ENCODE measurements around the gene ARL5A.
A peak's percentile ranks its signal among the peaks of the same experiment; 100 is the strongest.

ARL5A gene

GRCh38 chr2:151841047-151841424 is 12.8 kb upstream of the ARL5A start:
- no peak for DNase-seq (ENCODE audit: low read depth in 2 of 3, low spot score in 2 of 3)

DNA sequence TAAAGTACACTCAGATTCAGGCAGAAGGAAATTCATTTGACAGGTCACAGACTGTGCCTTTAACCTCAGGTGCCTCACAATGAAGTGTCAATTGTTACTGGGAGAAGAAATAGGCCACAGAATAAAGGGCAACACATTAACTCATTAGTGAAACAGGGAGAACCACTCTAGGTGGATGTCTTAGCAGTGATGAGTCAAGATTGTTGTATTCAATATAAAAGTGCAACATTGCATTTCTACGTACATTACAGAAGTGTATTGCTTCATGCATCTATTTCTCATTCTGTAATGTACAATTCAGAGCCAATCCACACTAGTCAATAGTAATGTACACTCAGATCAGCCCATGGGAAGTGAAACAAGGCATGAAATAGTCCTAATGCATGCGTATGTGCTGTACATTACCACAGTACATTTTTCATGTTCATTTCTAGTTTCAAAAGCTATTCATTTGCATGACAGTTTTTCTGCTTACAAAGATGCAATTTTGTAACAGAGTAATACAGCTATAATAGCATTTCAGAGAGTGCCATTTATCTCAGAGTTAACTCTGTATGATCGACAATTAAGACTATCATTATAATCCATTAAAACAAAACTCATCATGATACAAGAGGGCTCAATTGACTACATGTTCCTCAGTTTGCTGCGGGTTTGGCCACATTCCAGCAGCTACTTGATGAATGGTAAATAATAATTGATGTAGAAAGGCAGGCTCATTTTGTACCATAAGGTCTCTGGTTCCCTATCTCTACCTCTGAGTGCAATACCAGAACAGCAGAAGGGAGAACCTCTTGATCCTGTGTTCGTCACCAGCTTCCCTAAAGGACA is 12.2 kb upstream of the ARL5A start:
- no peak for DNase-seq (ENCODE audit: low read depth in 2 of 3, low spot score in 2 of 3)

GRCh38 chr2:151837926-151838325 is 9.7 kb upstream of the ARL5A start:
- DNase-seq (ENCODE audit: low read depth in 2 of 3, low spot score in 2 of 3), result no peak

GRCh38 chr2:151833984-151834383 is 5.8 kb upstream of the ARL5A start:
- no peak for DNase-seq (ENCODE audit: low read depth in 2 of 3, low spot score in 2 of 3)

DNA sequence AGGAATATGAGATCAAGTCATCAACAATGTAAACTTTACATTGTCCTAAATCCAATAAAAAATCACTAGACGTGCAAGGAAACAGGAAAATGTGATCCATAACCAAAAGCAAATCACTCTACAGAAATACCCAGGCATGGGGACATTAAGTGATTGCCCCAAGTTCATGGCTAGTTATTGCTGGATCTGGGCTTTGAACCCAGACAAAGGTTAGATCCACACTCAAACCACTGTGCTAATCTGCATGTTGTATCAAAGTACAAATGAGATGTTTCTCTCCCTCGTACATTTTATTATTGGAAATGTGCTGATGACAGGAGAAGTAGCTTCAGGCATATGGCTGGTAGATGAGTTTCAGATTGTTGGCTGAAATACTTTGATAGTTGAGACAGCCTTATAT is 2.7 kb upstream of the ARL5A start:
- no peak for DNase-seq (ENCODE audit: low read depth in 2 of 3, low spot score in 2 of 3)

DNA sequence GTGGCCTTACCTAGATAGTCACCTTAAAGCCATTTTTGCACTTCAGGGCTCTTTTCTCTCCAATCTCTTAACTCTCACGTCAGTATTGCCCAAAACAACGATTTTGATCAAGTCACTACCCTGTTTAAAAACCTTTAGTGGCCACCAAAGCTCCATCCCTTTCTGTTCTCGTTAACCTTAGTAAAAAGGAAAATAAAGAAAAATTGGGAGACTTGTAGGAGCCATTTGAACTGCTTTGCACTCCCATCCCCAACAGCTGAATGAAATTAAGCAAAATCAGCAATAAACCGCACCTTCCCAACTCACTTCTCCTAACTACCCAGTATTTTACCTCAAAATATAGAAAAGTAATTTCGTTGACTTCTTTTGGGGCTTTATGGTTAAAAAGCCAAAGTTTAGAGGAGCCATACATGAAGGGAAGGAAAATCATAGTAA is 686 bp upstream of the ARL5A start:
- DNase-seq (ENCODE audit: low read depth in 2 of 3, low spot score in 2 of 3), result no peak

- DNase-seq (ENCODE audit: low read depth in 2 of 3, low spot score in 2 of 3), result peak in 1 of 3 experiments; percentile 16
These were observed 568 bp downstream of the ARL5A start for GRCh38 chr2:151827564-151828142.

- DNase-seq (ENCODE audit: low read depth in 2 of 3, low spot score in 2 of 3), result no peak
These were observed 1.5 kb downstream of the ARL5A start for GRCh38 chr2:151826737-151827157.

- DNase-seq (ENCODE audit: low read depth in 2 of 3, low spot score in 2 of 3), result no peak
These were observed 3.3 kb downstream of the ARL5A start for GRCh38 chr2:151824886-151825285.

GRCh38 chr2:151823651-151824050 is 4.6 kb downstream of the ARL5A start:
- no peak for DNase-seq (ENCODE audit: low read depth in 2 of 3, low spot score in 2 of 3)

DNA sequence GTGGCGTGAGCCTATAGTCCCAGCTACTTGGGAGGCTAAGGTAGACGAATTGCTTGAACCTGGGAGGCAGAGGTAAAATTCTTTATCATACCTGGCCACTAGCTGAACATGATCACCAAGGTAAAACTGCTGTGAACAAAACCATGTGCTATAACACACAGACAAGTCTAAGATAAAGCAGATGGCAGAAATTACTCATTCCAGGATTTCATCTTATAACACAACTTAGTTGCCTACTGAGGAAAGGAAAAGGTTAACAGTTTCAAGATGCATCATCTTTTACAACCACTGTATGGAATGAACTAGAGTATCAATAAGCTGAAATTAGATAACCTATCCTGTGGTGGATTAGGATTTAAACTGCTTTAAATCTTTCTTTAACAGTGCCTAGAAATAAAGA is 8.3 kb downstream of the ARL5A start:
- no peak for DNase-seq (ENCODE audit: low read depth in 2 of 3, low spot score in 2 of 3)

GRCh38 chr2:151817929-151818328 is 10.3 kb downstream of the ARL5A start:
- DNase-seq (ENCODE audit: low read depth in 2 of 3, low spot score in 2 of 3), result no peak

DNA sequence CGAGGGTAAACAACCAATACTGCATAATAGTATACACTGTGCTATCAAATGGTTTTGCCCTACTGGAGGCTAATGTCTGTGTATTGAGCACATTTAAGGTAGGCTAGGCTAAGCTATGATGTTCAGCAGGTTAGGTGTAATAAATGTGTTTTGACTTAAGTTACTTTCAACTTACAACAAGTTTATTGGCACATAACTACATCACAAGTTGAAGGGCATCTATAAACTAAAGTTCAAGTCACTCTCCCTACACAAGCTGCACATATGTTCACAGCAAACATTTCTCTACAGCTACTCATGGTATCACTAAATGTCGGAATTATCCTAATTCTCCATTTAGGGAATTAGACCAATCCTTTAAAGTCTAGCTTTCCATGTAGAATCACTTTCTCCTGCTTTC is 11.4 kb downstream of the ARL5A start:
- DNase-seq (ENCODE audit: low read depth in 2 of 3, low spot score in 2 of 3), result no peak

DNA sequence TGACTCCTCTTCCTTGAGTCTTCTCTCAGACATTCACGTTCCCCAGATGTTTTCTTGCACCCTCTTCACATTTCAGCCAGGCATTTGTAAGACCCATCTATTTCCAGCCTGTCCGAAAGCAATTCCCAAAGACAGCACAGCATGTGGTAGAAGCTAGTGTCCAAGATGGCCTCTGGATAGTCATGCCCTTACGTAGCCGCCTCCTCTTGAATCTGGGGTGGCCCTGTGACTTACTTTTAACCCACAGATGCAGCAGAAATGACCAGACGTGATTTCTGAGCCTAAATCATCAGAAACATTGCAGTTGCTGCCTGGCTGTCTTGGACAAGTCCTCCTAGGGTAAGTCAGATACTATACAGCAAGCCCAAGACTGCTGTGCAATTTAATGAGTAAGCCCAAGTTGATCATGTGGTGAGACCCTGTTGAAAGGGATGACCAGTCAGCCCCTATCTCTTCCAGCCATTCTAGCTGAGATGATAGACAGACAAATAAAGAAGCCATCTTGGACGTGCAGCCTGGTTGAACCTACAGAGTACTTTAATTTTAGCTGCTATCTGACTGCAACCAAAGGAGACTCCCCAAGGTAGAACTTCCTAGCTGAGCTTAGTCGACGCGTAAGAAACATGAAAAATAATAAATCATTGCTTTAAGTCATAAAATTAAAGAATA is 12.3 kb downstream of the ARL5A start:
- no peak for DNase-seq (ENCODE audit: low read depth in 2 of 3, low spot score in 2 of 3)

- no peak for DNase-seq (ENCODE audit: low read depth in 2 of 3, low spot score in 2 of 3)
These were observed 17.7 kb downstream of the ARL5A start for GRCh38 chr2:151810489-151810888.

DNA sequence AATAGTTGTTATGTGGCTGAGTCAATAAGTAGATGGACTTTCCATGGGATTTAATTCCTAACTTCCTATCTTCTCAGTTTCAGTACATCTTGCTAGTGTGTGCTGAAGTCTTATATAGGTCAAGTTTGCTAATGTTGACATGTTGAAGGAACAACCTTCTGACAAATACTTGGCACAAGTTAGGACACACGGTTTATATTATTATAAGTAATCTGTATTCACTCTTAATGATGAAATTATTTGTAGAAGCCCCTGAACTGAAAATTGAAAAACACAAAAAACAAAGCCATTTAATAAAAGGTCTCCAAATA is 19.2 kb downstream of the ARL5A start:
- DNase-seq (ENCODE audit: low read depth in 2 of 3, low spot score in 2 of 3), result no peak

- no peak for DNase-seq (ENCODE audit: low read depth in 2 of 3, low spot score in 2 of 3)
These were observed 19.8 kb downstream of the ARL5A start for GRCh38 chr2:151808258-151809072.

GRCh38 chr2:151805961-151806360 is 22.3 kb downstream of the ARL5A start:
- DNase-seq (ENCODE audit: low read depth in 2 of 3, low spot score in 2 of 3), result no peak

DNA sequence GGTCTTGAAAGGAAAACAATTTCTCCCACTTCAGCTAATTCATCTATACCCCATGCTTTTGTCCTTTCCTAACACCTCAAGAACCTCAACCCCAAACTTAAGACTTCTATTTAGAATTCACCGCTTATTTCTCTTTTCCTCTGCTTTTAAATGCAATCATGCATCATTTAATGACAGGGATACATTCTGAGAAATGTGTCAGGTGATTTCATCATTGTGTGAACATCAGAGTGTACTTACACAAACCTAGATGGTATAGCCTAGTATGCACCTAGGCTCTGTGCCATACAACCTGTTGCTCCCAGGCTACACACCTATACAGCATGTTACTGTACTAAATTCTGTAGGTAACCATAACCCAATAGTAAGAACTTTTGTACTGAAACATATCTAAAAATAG is 22.9 kb downstream of the ARL5A start:
- DNase-seq (ENCODE audit: low read depth in 2 of 3, low spot score in 2 of 3), result no peak

- no peak for DNase-seq (ENCODE audit: low read depth in 2 of 3, low spot score in 2 of 3)
These were observed 24.4 kb downstream of the ARL5A start for GRCh38 chr2:151803811-151804210.

DNA sequence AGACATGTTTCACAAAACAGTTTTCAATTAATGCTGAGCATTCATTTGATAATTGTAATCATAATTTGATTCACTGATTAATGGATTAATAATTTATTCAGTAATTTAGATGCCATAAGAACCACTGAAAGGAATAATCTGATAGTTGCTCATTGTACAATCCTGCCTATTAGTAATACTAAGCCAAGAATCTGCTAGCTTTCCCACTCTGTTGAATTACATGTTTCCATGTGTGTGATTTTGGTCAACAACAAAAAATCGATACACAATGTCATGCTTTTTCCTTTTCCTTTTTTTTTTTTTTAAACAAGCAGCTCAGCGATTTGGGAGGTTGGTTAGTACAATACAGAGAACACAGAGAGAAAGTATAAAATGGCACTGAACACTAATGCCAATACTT is 25.9 kb downstream of the ARL5A start:
- no peak for DNase-seq (ENCODE audit: low read depth in 2 of 3, low spot score in 2 of 3)

- DNase-seq (ENCODE audit: low read depth in 2 of 3, low spot score in 2 of 3), result no peak
These were observed 28.3 kb downstream of the ARL5A start for GRCh38 chr2:151799886-151800292.
